Measurements from ENCODE around the gene SGMS2.

Gene SGMS2

GRCh38 chr4:107791902-107792301 lies 32.8 kb upstream of the SGMS2 start (continued):
- TF ChIP-seq PRDM10 (tag by site-specific recombination; IDR thresholded peaks at IDR 0.05) (no peak), ZNF785 (tag by site-specific recombination; IDR thresholded peaks at IDR 0.05) (no peak), ZNF555 (tag by site-specific recombination; conservative IDR thresholded peaks at IDR 0.05) (no peak), ZNF24 (tag by site-specific recombination; IDR thresholded peaks at IDR 0.05) (no peak), ZNF324 (tag by site-specific recombination; IDR thresholded peaks at IDR 0.05) (no peak), BCL6B (tag by site-specific recombination; IDR thresholded peaks at IDR 0.05) (no peak), ZNF792 (tag by site-specific recombination; IDR thresholded peaks at IDR 0.05) (no peak), KLF8 (tag by site-specific recombination; IDR thresholded peaks at IDR 0.05) (no peak)

- Histone ChIP-seq H3K4me3 (ENCODE audit: low read depth, low read length) (no peak overlapping the region), H3K36me3 (ENCODE audit: control insufficient read depth in 2 of 2, insufficient read depth in 1 of 2, low read length in 2 of 2) (no peaks in the 10 kb centered on the region), H3K4me1 (ENCODE audit: control insufficient read depth, insufficient read depth, low read length) (no peaks in the 10 kb centered on the region), H3K27ac (ENCODE audit: extremely low read depth, low read depth, low read length) (no peak overlapping the region), H3K9me3 (ENCODE audit: control insufficient read depth, insufficient read depth, low read depth, low read length) (no peaks in the 10 kb centered on the region)
- POLR2A ChIA-PET, result no interaction called here
- CTCF ChIA-PET, result no interaction called here
- TF ChIP-seq SP2 (tag by site-specific recombination; IDR thresholded peaks at IDR 0.05) (no peak), ZBTB10 (tag by site-specific recombination; IDR thresholded peaks at IDR 0.05) (no peak), ZNF513 (tag by site-specific recombination; IDR thresholded peaks at IDR 0.05) (no peak), PRDM10 (tag by site-specific recombination; IDR thresholded peaks at IDR 0.05) (no peak), GFI1B (tag by site-specific recombination; IDR thresholded peaks at IDR 0.05) (no peak), ZNF248 (tag by site-specific recombination; IDR thresholded peaks at IDR 0.05) (no peak), ZBTB49 (tag by site-specific recombination; IDR thresholded peaks at IDR 0.05; ENCODE audit: low read depth) (no peak), ZNF335 (tag by site-specific recombination; conservative IDR thresholded peaks at IDR 0.05) (no peak), ZBTB26 (tag by site-specific recombination; optimal IDR thresholded peaks at IDR 0.05) (no peak), ZBTB7A (tag by site-specific recombination; IDR thresholded peaks at IDR 0.05; ENCODE audit: low read depth) (no peak), ZNF623 (tag by site-specific recombination; IDR thresholded peaks at IDR 0.05) (no peak), FEZF1 (tag by site-specific recombination; IDR thresholded peaks at IDR 0.05) (no peak)
Observed at GRCh38 chr4:107792711-107793110, 32.0 kb upstream of the SGMS2 start.

All from HEK293 (cell line).